Omental fat pad (tissue), 4 donors: ENCODE results near the gene MAPKAP1. TPM values are rescaled to one million over a fixed set of nuclear protein-coding genes. Genes with fewer than 3 reads are reported as not detected.

Experiments used
- ATAC-seq: fragments of 150-250 bp; one replicate; pipeline ENCODE4 v1.9.1; 2016; ENCODE audit warnings: mild to moderate bottlenecking, moderate library complexity; ENCODE audit not compliant: low FRiP score
- DNase-seq: peaks from one replicate; pipeline ENCODE4 v3.0.0-alpha.2; 2019; ENCODE audit warnings: low spot score
- total RNA-seq, 4 donors: library from RNA; depleted of rRNA; stranded (reverse); fragments of >200 nt; gene quantifications; one replicate each; pipeline ENCODE4 v1.1.0, GENCODE V29; 2016
- TF ChIP-seq, protein P1 (sequence below), 3 donors: fragments of 450-650 bp; IDR thresholded peaks; one replicate each; pipeline ENCODE4 v1.5.1; 2016 to 2017; ENCODE audit warnings: antibody characterized with exemption in 3 of 3, mild to moderate bottlenecking in 3 of 3, moderate library complexity in 2 of 3

The MAPKAP1 gene
- total RNA-seq, result 10 to 100 TPM; 60.0 to 78.0 (median 72.9) TPM

DNA sequence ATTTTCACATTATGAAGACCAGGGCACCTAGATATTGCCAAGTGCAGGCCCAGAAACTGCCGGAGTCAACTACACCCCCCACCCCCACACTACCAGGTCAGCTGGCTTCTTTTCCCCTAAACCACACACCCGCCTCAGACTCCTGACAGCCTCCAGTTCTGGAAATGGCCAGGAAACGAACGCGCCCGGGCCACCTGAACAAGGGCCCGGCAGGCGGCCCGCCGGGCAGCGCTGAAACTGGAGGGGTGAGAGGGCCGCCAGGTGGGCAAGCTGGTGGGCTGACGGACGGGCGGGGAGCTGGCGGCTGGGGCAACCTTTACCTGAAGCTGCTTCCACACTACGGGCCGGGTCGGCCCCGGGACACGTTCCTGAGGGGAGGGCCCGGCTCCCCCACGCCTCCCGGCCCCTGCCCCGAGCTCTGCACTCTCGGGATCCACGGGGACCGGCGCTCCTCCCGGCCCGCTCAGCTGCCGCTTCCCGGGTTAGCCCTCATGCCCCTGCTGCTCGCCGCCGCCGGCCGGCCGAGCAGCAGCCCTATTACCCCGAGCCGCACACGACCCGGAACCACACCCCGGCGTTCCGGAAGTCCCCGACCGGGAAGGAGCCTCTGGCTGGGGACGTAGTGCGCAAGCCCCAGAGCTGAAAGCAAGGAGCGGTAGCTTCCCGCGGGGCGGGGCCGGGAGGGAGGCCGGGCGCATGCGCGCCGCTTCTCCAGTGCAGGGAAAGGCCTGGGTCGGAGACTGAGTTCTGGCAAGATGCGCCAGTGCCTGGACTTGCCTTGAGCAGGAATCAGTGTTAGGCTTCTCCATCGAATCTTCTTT is at the start of gene MAPKAP1:
TSS of gene MAPKAP1 (minus strand) at position 558 of the 821 bp plus-strand sequence. CDS start 34,634 bp downstream, outside the sequence.
- ATAC-seq (peak; percentile 99), DNase-seq (peak; percentile 87)
- TF ChIP-seq, protein P1, sequence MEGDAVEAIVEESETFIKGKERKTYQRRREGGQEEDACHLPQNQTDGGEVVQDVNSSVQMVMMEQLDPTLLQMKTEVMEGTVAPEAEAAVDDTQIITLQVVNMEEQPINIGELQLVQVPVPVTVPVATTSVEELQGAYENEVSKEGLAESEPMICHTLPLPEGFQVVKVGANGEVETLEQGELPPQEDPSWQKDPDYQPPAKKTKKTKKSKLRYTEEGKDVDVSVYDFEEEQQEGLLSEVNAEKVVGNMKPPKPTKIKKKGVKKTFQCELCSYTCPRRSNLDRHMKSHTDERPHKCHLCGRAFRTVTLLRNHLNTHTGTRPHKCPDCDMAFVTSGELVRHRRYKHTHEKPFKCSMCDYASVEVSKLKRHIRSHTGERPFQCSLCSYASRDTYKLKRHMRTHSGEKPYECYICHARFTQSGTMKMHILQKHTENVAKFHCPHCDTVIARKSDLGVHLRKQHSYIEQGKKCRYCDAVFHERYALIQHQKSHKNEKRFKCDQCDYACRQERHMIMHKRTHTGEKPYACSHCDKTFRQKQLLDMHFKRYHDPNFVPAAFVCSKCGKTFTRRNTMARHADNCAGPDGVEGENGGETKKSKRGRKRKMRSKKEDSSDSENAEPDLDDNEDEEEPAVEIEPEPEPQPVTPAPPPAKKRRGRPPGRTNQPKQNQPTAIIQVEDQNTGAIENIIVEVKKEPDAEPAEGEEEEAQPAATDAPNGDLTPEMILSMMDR (IDR thresholded peaks at IDR 0.05), result no peak

DNA sequence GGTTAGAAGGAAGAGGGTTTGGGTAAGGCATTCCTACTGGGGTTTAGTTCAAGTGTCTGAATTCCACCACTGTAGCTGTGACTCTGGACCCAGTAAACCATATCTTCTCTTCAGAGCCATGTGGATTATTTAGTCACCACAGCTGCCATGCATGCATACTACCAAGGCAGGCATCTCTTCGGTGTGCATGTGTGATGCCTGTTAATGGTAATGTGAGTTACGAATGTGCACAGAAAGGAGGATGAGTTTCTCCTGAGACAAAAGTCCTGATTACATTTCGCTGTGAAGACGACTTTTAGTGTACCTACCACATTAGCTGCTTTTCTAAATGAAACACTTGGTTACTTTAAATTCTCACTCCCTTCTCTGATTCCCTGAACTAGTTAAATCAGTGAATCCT is 49.5 kb upstream of the MAPKAP1 start:
- TF ChIP-seq, protein P1 (IDR thresholded peaks at IDR 0.05), result no peak
- no peak for DNase-seq
- no peak for ATAC-seq

DNA sequence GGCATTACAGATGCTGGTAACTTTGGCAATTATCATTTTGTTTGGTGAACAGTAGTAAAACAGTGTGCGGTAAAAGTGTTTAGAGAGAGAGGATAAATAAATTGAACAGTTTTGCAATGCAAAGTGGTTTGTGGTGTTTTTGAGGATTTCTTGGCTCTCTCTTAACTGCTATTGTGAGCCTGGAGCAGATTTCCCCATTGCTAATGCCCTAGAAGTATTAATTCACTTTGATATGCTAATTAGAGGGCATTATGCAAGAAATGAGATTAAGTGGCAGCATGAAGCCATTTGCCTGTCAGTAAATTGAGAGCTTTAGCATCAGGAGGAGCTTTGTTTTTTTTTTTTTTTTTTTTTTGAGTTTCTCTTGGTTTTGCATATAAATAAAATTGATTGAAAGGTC is 48.3 kb upstream of the MAPKAP1 start:
- DNase-seq (no peak), ATAC-seq (no peak)
- TF ChIP-seq, protein P1 (IDR thresholded peaks at IDR 0.05), result no peak

DNA sequence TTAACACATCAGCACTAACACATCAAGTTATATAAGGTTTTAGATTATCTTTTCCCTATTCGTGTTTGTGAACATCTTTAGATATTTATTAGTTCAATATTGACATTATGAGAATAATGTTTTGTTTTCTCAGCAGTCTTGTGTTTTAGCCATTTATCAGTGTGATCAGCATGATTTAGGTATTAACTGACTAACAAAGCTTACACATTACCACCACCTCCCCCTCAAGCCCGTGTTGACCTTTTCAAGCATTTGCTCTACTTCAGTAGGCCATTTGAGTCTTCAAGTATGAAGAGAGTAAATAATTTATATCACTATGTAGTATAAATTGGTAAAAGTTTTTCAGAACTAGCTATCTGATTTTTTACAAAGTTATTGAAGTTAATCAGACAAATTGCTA is 47.1 kb upstream of the MAPKAP1 start:
- DNase-seq, result no peak
- TF ChIP-seq, protein P1 (IDR thresholded peaks at IDR 0.05), result no peak
- ATAC-seq, result no peak

DNA sequence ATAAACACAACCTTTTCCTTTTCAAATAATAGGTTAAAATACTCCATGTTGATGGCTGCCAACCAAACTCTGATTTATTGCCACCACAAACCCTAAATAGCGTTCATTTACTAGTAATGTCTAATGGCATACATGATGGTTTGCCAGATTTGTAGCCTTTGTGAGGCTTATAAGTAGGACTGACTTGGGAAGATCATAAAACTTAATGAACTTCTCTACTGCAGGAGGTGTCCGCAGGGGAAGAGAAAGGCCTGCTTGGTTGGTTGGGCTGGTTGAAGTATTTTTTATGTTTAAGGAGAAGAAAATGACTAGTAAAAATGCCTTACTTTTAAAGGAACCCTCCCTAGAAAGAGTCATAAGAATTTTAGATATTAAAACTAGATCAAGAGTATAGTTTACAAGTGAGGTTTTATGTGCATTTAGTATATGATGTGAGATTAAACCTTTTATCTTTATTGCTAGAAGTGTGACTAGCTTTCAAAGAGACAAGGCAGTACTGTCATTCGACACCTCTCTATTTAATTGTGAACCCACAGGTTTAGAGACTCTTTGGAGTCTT is 45.1 kb upstream of the MAPKAP1 start:
- TF ChIP-seq, protein P1 (IDR thresholded peaks at IDR 0.05), result no peak
- no peak for ATAC-seq
- DNase-seq, result no peak

DNA sequence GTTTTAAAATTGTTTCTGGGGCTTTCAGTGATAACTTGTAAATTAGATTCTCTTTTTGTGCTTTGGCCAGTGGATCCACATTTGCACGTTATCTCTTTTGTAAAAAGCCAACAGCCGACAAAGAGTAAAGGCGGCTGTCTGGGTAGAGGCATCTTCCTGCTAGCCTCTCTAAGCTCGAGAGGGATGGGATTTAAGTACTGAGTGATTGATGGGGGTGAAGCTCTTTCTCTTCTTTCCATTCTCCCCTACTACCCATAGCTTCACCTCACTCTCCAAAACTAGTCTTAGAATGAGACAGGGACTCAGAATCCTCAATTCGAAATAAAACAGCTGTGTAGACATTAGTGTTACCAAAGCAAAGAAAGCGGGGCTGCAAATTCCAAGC is 43.6 kb upstream of the MAPKAP1 start:
- TF ChIP-seq, protein P1 (IDR thresholded peaks at IDR 0.05), result no peak
- DNase-seq (no peak), ATAC-seq (no peak)
